CD4-positive, alpha-beta T cell treated with Interleukin-15 for 4 hours (primary cell): ENCODE data around the gene NKIRAS1.

ENCODE experiments used
- DNase-seq: peaks from one replicate; pipeline ENCODE4 v3.0.0-alpha.2; 2020; ENCODE audit warnings: low spot score

Gene NKIRAS1

GRCh38 chr3:23916886-23917678, at the start of gene NKIRAS1, which contains the start of gene RPL15:
Gene NKIRAS1, minus strand, starts transcription at chr3:23916990. Its CDS starts 6,086 bp downstream, at chr3:23910904.
Gene RPL15, plus strand, starts transcription at chr3:23917132. Its CDS starts 728 bp downstream, at chr3:23917860.
- DNase-seq, result peak; percentile 97

- DNase-seq, result no peak
Observed at GRCh38 chr3:23966328-23966727, 49.5 kb upstream of the NKIRAS1 start.

GRCh38 chr3:23964537-23965235, 47.9 kb upstream of the NKIRAS1 start:
- DNase-seq, result no peak

- no peak for DNase-seq
Observed at GRCh38 chr3:23961913-23962312, 45.1 kb upstream of the NKIRAS1 start.

GRCh38 chr3:23961066-23961465, 44.3 kb upstream of the NKIRAS1 start:
- DNase-seq, result no peak

- DNase-seq, result no peak
Observed at GRCh38 chr3:23960649-23961048, 43.9 kb upstream of the NKIRAS1 start.

- DNase-seq, result peak; percentile 5
Observed at GRCh38 chr3:23959135-23959900, 42.5 kb upstream of the NKIRAS1 start.

- DNase-seq, result no peak
Observed at GRCh38 chr3:23956701-23957100, 39.9 kb upstream of the NKIRAS1 start.

- no peak for DNase-seq
Observed at GRCh38 chr3:23954144-23954543, 37.4 kb upstream of the NKIRAS1 start.

GRCh38 chr3:23953523-23953922, 36.7 kb upstream of the NKIRAS1 start:
- no peak for DNase-seq

- DNase-seq, result no peak
Observed at GRCh38 chr3:23952646-23953045, 35.9 kb upstream of the NKIRAS1 start.

GRCh38 chr3:23950293-23950692, 33.5 kb upstream of the NKIRAS1 start:
- DNase-seq, result peak; percentile 2

GRCh38 chr3:23949784-23950183, 33.0 kb upstream of the NKIRAS1 start:
- DNase-seq, result no peak

GRCh38 chr3:23948761-23949160, 32.0 kb upstream of the NKIRAS1 start:
- DNase-seq, result no peak

GRCh38 chr3:23945913-23946687, 29.3 kb upstream of the NKIRAS1 start:
- DNase-seq, result peak; percentile 98

GRCh38 chr3:23945663-23945912, 28.8 kb upstream of the NKIRAS1 start:
- no peak for DNase-seq

- DNase-seq, result peak; percentile 74
Observed at GRCh38 chr3:23944861-23945662, 28.3 kb upstream of the NKIRAS1 start, which contains the start of gene NR1D2. Gene NR1D2, plus strand, starts transcription at chr3:23945286. Its CDS starts 293 bp downstream, at chr3:23945579.

GRCh38 chr3:23944007-23944783, 27.4 kb upstream of the NKIRAS1 start:
- no peak for DNase-seq

GRCh38 chr3:23942546-23942945, 25.8 kb upstream of the NKIRAS1 start:
- no peak for DNase-seq

GRCh38 chr3:23941440-23941839, 24.6 kb upstream of the NKIRAS1 start:
- no peak for DNase-seq
